HG03575 (cell line): Measurements from ENCODE around the gene SPNS3.

Source experiments
- ATAC-seq: cut with Tn5 transposase; IDR thresholded peaks from one replicate; pipeline ENCODE4 v1.9.1; 2021; ENCODE audit not compliant: unreplicated experiment, insufficient number of reproducible peaks, low FRiP score; ENCODE audit errors: extremely low read depth

SPNS3 gene

DNA sequence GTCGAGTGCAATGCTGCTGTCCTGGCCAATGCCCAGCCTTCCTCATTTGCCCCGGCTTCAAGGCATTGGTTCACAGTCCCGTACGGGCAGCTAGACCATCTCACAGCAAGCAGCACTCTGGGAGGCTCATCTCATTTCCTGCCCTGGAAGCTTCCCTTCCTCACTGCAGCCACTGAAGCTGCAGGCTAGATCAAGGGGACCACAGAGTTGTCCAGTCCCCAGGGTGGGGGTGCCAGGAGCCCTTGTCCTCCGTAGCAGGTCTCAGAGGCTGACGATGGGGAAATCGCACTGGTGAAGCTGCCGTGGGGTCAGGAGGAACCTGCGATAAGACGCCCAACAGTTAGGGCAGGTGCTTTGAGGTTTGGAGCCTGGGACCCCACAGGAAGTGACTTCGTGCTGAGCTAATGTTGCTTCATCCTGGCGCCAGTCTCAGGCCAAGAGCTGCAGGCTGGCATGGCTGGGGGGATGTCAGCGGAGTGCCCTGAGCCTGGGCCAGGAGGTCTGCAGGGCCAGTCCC is at the start of gene SPNS3:
Gene SPNS3, plus strand, starts transcription at position 426 of the 517 bp plus-strand sequence. Its CDS starts 28 bp downstream, at position 454.
- no peak for ATAC-seq

DNA sequence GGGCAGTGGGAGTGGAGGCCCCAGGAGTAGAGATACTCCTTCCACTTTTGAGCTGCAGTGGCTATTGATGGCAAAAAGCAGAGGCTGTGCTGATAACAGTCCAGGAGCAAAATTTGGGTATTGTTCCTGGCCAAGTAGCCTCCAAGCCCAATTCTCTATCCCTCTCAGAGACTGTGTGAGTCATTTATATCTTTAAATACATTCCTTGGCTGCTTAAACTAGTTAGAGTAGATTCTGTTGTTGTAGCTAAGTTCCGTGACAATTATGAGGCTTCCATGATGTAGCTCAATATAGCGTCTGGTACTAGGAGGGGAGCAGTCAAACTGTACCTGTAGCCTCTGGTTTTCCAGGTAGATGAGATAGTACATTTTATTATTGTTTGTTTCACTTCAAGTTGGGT is 47.3 kb upstream of the SPNS3 start:
- no peak for ATAC-seq

DNA sequence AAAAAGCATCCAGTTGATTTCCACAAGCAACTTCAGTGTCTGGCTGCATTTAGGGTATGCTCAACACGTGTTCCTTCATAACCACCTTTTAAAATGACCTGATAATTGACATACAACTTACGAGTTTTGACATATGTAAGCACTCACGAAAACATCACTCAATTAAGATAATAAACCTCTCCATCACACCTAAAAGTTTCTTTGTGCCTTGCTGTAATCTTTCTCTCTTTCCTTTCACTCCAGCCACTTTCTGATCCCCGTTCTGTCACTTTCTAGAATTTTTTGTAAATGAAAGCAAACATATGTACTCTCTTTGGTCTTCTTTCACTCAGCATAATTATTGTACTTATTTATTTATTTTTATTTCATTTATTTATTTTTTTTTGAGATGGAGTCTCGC is 46.6 kb upstream of the SPNS3 start:
- ATAC-seq, result no peak

DNA sequence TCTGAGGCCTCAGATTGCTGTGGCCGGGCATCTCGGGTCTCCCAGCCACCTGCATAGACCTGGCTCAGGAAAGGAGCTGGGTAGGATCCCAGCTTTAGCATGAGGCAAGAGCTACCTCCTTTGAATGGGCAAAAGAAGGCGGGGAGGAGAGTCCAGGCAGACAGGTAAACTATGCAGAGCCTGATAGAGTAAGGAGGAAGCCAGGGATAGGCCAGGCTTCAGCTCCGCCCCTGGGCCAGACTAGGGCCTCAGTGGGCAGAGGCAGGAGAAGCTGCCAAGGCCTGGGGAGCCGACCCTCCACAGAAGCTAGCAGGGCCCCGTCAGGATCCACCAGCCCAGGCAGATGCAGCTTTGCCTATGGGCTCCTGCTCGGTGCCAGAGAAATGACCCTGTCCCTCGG is 44.7 kb upstream of the SPNS3 start:
- ATAC-seq, result no peak

DNA sequence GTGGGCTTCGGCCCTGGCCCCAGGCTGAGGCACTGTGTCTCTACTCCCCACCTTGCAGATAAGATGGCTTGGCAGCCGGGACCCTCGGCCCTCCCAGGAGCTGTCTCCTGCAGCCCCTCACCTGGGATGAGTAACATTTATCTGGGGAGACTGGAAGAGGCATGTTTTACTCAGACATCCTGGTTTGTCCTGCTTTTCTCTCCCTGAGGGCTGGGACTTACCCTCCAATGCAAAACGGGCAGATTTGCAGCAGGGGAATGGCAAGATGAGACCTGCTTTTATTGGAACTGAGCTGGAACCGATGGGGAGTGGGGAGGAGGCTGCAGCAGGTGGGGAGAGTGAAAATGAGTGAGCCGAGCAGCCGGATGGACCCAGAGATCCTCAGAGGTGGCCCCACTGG is 39.9 kb upstream of the SPNS3 start:
- no peak for ATAC-seq

- ATAC-seq, result no peak
Measured at GRCh38 chr17:4394208-4395110, 39.3 kb upstream of the SPNS3 start.

- no peak for ATAC-seq
Measured at GRCh38 chr17:4395111-4395478, 38.6 kb upstream of the SPNS3 start.

DNA sequence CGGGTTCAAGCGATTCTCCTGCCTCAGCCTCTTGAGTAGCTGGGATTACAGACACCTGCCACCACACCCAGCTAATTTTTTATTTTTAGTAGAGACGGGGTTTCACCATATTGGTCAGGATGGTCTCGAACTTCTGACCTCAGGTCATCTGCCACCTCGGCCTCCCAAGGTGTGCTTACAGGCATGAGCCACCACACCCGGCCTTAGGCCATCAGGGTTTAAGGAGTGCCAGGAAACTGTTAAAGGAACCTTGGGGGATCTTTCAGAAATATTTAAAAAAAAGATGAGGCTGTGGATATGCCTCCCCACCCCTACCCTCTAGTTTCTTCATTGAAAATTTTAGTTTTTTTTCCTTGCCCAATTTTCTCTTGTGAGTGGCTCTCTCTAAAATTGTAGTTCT is 35.9 kb upstream of the SPNS3 start:
- ATAC-seq, result no peak

GRCh38 chr17:4405038-4405669 is 28.6 kb upstream of the SPNS3 start:
- no peak for ATAC-seq

DNA sequence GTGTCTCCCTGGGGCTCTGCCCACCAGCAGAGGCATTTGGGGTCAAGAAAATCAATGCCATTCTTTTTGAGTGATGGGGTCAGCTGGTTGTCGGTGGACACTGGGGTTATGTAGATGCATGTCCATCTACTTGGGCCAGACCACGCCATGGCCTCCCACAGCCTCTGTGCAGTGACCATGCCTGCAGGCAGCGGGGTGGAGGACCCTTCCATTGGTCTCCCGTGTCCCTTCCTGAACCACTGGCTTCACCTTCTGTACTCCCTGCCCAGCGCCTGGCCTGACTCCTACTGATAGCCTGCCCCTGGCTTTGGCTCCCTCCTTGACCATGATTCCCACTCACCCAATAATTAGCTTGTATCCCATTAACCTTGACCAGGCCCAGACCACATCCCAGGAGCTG is 28.0 kb upstream of the SPNS3 start:
- no peak for ATAC-seq

DNA sequence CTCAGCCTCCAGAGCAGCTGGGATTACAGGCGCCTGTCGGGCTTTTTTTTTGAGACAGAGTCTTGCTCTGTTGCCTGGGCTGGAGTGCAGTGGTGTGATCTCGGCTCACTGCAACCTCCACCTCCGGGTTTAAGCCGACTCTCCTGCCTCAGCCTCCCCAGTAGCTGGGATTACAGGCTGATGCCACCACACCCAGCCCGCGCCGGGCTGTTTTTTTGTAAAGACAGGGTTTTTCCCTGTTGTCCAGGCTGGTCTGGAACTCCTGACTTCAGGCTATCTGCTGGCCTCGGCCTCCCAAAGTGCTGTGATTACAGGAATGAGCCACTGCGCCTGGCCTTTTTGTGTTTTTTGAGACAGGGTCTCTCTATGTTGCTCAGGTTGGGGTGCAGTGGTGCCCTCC is 27.4 kb upstream of the SPNS3 start:
- ATAC-seq, result no peak

- ATAC-seq, result no peak
Measured at GRCh38 chr17:4407216-4407615, 26.5 kb upstream of the SPNS3 start.

DNA sequence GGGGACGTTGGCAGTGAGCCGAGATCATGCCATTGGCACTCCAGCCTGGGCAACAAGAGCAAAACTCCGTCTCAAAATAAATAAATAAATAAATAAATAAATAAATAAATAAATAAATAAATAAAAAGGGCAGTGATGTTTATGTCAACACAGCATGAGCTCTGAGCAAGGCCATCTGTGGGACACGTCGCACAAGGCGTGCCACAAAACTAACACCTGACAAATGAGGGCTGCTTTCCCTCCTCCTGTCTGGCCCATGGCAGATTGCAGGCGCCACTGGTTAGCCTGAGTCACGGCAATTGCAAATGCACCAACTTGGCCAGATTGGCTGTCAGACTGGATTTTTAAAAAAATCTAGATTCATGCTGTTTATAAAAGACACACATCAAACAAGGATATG is 25.9 kb upstream of the SPNS3 start:
- no peak for ATAC-seq

GRCh38 chr17:4409659-4410058 is 24.1 kb upstream of the SPNS3 start:
- ATAC-seq, result no peak

DNA sequence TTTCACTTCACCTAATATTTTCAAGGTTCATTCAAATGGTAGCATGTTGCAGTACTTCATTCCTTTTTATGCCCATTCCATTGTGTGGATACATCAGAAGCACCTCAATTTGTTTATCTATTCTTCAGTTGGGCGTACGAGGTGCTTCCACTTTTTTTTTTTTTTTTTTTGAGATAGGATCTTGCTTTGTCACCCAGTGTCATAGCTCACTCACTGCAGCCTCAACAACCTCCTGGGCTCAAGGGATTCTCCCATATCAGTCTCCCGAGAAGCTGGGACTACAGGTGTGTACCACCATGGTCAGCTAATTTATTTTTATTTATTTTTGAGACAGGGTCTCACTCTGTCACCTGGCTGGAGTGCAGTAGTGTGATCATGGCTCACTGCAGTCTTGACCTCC is 22.5 kb upstream of the SPNS3 start:
- ATAC-seq, result no peak

DNA sequence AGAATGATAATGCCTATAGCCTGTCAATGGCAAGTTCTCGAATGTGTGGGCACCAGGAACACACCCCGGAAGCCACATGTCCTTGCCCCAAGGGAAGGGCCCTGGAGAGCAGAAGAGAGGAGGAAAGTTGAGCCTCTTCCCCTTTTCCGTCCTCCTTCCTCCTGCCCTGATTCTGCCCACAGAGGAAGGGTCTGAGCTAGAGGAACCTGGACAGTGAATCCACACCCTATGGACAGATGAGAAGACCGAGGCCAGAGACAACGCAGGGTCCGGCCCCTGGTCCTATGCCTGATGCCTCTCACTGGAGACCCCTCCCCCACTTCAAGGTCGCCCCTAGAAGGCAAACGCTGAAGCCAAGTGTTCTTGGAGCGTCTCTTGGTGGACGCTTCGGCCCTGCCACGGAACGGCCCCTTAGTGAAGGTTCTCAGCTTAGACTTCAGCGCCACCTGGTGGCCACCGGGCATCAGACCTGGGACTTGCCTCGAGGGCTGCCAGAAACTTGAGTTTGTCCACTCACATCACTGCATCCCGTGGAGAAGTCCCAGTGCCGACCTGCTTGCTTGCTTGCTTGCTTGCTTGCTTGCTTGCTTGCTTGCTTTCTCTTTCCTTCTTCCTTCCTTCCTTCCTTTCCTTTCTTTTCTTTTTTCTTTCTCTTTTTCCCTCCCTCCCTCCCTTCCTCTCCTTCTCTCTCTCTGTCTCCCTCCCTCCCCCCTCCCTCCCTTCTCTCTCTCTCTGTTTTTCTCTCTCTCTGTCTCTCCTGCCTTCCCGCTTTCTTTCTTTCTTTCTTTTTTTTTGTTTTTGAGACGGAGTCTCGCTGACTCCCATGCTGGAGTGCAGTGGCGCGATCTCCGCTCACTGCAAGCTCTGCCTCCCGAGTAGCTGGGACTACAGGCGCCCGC is 20.6 kb upstream of the SPNS3 start:
- no peak for ATAC-seq

GRCh38 chr17:4417129-4417667 is 16.5 kb upstream of the SPNS3 start:
- ATAC-seq, result no peak

- ATAC-seq, result no peak
Measured at GRCh38 chr17:4420692-4421131, 13.0 kb upstream of the SPNS3 start.

- no peak for ATAC-seq
Measured at GRCh38 chr17:4422864-4423263, 10.9 kb upstream of the SPNS3 start.
